HEK293 (cell line): ENCODE data around the gene TTC39A.

Experiments
- CTCF ChIA-PET: fragments of 350-600 bp; formaldehyde crosslinking; extraction: SDS; loops from one replicate; lab custom pipeline; 2021; ENCODE audit warnings: antibody characterized with exemption; lab: Yijun Ruan, JAX
- POLR2A ChIA-PET: fragments of 300-600 bp; formaldehyde crosslinking; extraction: SDS; loops from one replicate; lab custom pipeline; 2020; ENCODE audit warnings: antibody characterized with exemption, inconsistent platforms; lab: Yijun Ruan, JAX
- H3K27ac ChIP-seq: fragments of 200-500 bp; sonication (Bioruptor generic); 2 replicates; pipeline ENCODE4 v1.5.1; 2014; ENCODE audit warnings: low read depth, low read length, control low read depth, inconsistent platforms; ENCODE audit errors: extremely low read depth
- H3K36me3 ChIP-seq, 2 experiments: fragments of 200-500 bp in 1 of 2; sonication (Bioruptor generic) in 1 of 2; 1 replicate in 1 of 2; 2 replicates in 1 of 2; pipeline ENCODE4 v1.5.1; 2014 to 2017; ENCODE audit warnings: inconsistent platforms in 2 of 2, low read length in 2 of 2; ENCODE audit not compliant: control insufficient read depth in 2 of 2, insufficient read depth in 1 of 2
- H3K4me1 ChIP-seq: fragments of 200-500 bp; sonication (Bioruptor generic); 2 replicates; pipeline ENCODE4 v1.5.1; 2014; ENCODE audit warnings: mild to moderate bottlenecking, low read length, inconsistent platforms; ENCODE audit not compliant: control insufficient read depth, insufficient read depth
- H3K4me3 ChIP-seq: 2 replicates; pipeline ENCODE4 v1.5.1; 2011; ENCODE audit warnings: low read depth, mild to moderate bottlenecking, control low read depth, low read length, moderate library complexity
- H3K9me3 ChIP-seq: fragments of 200-500 bp; sonication (Bioruptor generic); 2 replicates; pipeline ENCODE4 v1.5.1; 2014; ENCODE audit warnings: low read depth, low read length, inconsistent platforms; ENCODE audit not compliant: control insufficient read depth, insufficient read depth
- KLF7 ChIP-seq: fragments of 450-650 bp; formaldehyde crosslinking; IDR thresholded peaks from 2 replicates; pipeline ENCODE4 v1.5.1; 2016; ENCODE audit warnings: missing biosample characterization, missing genetic modification characterization, borderline replicate concordance
- PBX3 ChIP-seq: sonication (generic); formaldehyde crosslinking; IDR thresholded peaks from 2 replicates; pipeline ENCODE4 v1.8.1; 2022; ENCODE audit warnings: mild to moderate bottlenecking, moderate library complexity, missing genetic modification reagents
- PRDM1 ChIP-seq: fragments of 450-650 bp; formaldehyde crosslinking; IDR thresholded peaks from 2 replicates; pipeline ENCODE4; 2016; ENCODE audit warnings: missing biosample characterization, missing genetic modification characterization
- SCRT2 ChIP-seq: fragments of 450-650 bp; formaldehyde crosslinking; IDR thresholded peaks from 2 replicates; pipeline ENCODE4 v1.5.1; 2016; ENCODE audit warnings: missing biosample characterization, missing genetic modification characterization
- WT1 ChIP-seq: fragments of 450-650 bp; formaldehyde crosslinking; IDR thresholded peaks from 2 replicates; pipeline ENCODE4 v1.5.1; 2016; ENCODE audit warnings: missing biosample characterization, missing genetic modification characterization
- ZNF138 ChIP-seq: fragments of 450-650 bp; formaldehyde crosslinking; IDR thresholded peaks from 2 replicates; pipeline ENCODE4 v1.5.1; 2016; ENCODE audit warnings: missing biosample characterization, missing genetic modification characterization, borderline replicate concordance
- ZNF214 ChIP-seq: fragments of 450-650 bp; formaldehyde crosslinking; IDR thresholded peaks from 2 replicates; pipeline ENCODE4 v1.5.1; 2017; ENCODE audit warnings: missing biosample characterization, mild to moderate bottlenecking, missing genetic modification characterization, borderline replicate concordance
- ZNF248 ChIP-seq: fragments of 450-650 bp; formaldehyde crosslinking; IDR thresholded peaks from 2 replicates; pipeline ENCODE4 v1.5.1; 2017; ENCODE audit warnings: missing biosample characterization, missing genetic modification characterization
- ZNF26 ChIP-seq: fragments of 450-650 bp; formaldehyde crosslinking; IDR thresholded peaks from 2 replicates; pipeline ENCODE4 v1.5.1; 2016; ENCODE audit warnings: missing biosample characterization, missing genetic modification characterization
- ZNF274 ChIP-seq, 2 experiments: fragments of 200-500 bp in 1 of 2; fragments of 450-650 bp in 1 of 2; sonication (Bioruptor generic) in 1 of 2; formaldehyde crosslinking in 1 of 2; IDR thresholded peaks; 2 replicates each; pipeline versions ENCODE4 v1.5.1 to v1.6.1; 2014 to 2016; ENCODE audit warnings: borderline replicate concordance in 1 of 2, inconsistent platforms in 1 of 2, low read length in 1 of 2, missing biosample characterization in 1 of 2, missing genetic modification characterization in 1 of 2
- ZNF341 ChIP-seq: fragments of 450-650 bp; formaldehyde crosslinking; IDR thresholded peaks from 2 replicates; pipeline ENCODE4; 2016; ENCODE audit warnings: low read depth, missing biosample characterization, missing genetic modification characterization
- ZNF426 ChIP-seq: fragments of 450-650 bp; formaldehyde crosslinking; IDR thresholded peaks from 2 replicates; pipeline ENCODE4 v1.5.1; 2017; ENCODE audit warnings: missing biosample characterization, missing genetic modification characterization, mild to moderate bottlenecking, inconsistent platforms, moderate library complexity
- ZNF433 ChIP-seq: fragments of 450-650 bp; formaldehyde crosslinking; IDR thresholded peaks from 2 replicates; pipeline ENCODE4 v1.5.1; 2016; ENCODE audit warnings: missing biosample characterization, missing genetic modification characterization, low read depth
- ZNF48 ChIP-seq: fragments of 450-650 bp; formaldehyde crosslinking; IDR thresholded peaks from 2 replicates; pipeline ENCODE4 v1.5.1; 2016; ENCODE audit warnings: missing biosample characterization, missing genetic modification characterization
- ZNF529 ChIP-seq: fragments of 450-650 bp; formaldehyde crosslinking; IDR thresholded peaks from 2 replicates; pipeline ENCODE4 v1.5.1; 2017; ENCODE audit warnings: missing genetic modification characterization, missing biosample characterization; ENCODE audit not compliant: insufficient replicate concordance
- ZNF585B ChIP-seq: fragments of 450-650 bp; formaldehyde crosslinking; IDR thresholded peaks from 2 replicates; pipeline ENCODE4 v1.5.1; 2016; ENCODE audit warnings: missing biosample characterization, missing genetic modification characterization
- ZNF658 ChIP-seq: fragments of 450-650 bp; formaldehyde crosslinking; IDR thresholded peaks from 2 replicates; pipeline ENCODE4; 2016; ENCODE audit warnings: missing biosample characterization, missing genetic modification characterization
- ZNF707 ChIP-seq: fragments of 450-650 bp; formaldehyde crosslinking; IDR thresholded peaks from 2 replicates; pipeline ENCODE4 v1.5.1; 2016; ENCODE audit warnings: missing biosample characterization, missing genetic modification characterization
- ZNF792 ChIP-seq: fragments of 450-650 bp; formaldehyde crosslinking; IDR thresholded peaks from 2 replicates; pipeline ENCODE4 v1.5.1; 2016; ENCODE audit warnings: missing biosample characterization, missing genetic modification characterization
- TF ChIP-seq, protein P1 (sequence below): fragments of 450-650 bp; formaldehyde crosslinking; IDR thresholded peaks from 2 replicates; pipeline ENCODE4 v1.5.1; 2016; ENCODE audit warnings: missing biosample characterization, missing genetic modification characterization
- TF ChIP-seq, protein P2 (sequence below): fragments of 450-650 bp; formaldehyde crosslinking; IDR thresholded peaks from 2 replicates; pipeline ENCODE4 v1.5.1; 2016; ENCODE audit warnings: missing biosample characterization, missing genetic modification characterization
- TF ChIP-seq, protein P3 (sequence below): fragments of 450-650 bp; formaldehyde crosslinking; optimal IDR thresholded peaks from 2 replicates; pipeline ENCODE3; 2016; ENCODE audit warnings: missing biosample characterization, mild to moderate bottlenecking, missing genetic modification characterization

TTC39A gene

GRCh38 chr1:51373898-51374297 lies 43.5 kb upstream of the TTC39A start:
- Histone ChIP-seq H3K4me1 (no peaks in the 10 kb centered on the region), H3K27ac (no peak overlapping the region), H3K4me3 (no peak overlapping the region)
- CTCF ChIA-PET = interaction anchor here (0.7 kb wide), 1 partner anchor 889 kb away, joined by 3 read pairs; no protein-coding TSS in a partner anchor
- POLR2A ChIA-PET = no interaction called here
- TF ChIP-seq ZNF433 (tag by site-specific recombination) (no peak), ZNF658 (no peak), WT1 (no peak), ZNF341 (tag by site-specific recombination) (no peak), ZNF26 (tag by site-specific recombination) (no peak), ZNF214 (tag by site-specific recombination) (no peak), KLF7 (tag by site-specific recombination) (no peak), ZNF585B (no peak), ZNF248 (no peak), ZNF274 (IDR thresholded peaks at IDR 0.05; ENCODE audit: low read length) (no peak), ZNF274 (tag by site-specific recombination; IDR thresholded peaks at IDR 0.05; ENCODE audit: borderline replicate concordance) (no peak), PBX3 (CRISPR knock-in tag) (no peak), ZNF707 (tag by site-specific recombination) (no peak), ZNF792 (tag by site-specific recombination) (no peak), ZNF48 (tag by site-specific recombination) (no peak)
- TF ChIP-seq, protein P1, sequence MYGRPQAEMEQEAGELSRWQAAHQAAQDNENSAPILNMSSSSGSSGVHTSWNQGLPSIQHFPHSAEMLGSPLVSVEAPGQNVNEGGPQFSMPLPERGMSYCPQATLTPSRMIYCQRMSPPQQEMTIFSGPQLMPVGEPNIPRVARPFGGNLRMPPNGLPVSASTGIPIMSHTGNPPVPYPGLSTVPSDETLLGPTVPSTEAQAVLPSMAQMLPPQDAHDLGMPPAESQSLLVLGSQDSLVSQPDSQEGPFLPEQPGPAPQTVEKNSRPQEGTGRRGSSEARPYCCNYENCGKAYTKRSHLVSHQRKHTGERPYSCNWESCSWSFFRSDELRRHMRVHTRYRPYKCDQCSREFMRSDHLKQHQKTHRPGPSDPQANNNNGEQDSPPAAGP (tag by site-specific recombination) = no peak
- TF ChIP-seq, protein P2, sequence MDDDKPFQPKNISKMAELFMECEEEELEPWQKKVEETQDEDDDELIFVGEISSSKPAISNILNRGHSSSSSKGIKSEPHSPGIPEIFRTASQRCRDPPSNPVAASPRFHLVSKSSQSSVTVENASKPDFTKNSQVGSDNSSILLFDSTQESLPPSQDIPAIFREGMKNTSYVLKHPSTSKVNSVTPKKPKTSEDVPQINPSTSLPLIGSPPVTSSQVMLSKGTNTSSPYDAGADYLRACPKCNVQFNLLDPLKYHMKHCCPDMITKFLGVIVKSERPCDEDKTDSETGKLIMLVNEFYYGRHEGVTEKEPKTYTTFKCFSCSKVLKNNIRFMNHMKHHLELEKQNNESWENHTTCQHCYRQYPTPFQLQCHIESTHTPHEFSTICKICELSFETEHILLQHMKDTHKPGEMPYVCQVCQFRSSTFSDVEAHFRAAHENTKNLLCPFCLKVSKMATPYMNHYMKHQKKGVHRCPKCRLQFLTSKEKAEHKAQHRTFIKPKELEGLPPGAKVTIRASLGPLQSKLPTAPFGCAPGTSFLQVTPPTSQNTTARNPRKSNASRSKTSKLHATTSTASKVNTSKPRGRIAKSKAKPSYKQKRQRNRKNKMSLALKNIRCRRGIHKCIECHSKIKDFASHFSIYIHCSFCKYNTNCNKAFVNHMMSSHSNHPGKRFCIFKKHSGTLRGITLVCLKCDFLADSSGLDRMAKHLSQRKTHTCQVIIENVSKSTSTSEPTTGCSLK = no peak
- TF ChIP-seq, all 188 proteins: peak for 0
- Histone ChIP-seq H3K9me3 (no peaks in the 10 kb centered on the region), H3K36me3 (peaks cover 3 to 28% of the 10 kb centered on the region in 2 experiments; a peak in 2 of 3 replicates)

DNA sequence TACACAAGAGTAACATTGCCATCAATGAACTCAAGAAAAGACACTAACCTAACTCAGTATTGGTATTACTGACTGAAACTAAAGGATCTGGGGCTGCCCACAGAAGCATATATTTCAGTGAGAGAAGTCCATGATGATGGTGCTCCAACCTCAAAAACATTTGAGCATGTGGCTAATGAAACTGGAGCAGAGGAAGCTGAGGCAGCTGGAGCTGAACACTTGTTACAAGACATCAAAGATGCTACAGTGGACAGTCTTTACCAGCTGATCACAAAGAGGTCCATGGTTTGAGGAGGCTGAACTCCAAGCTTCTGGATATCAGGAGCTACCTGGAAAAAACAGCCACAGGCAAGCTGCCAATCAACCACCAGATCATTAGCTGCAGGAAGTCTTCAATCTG lies 42.2 kb upstream of the TTC39A start:
- CTCF ChIA-PET = no interaction called here
- POLR2A ChIA-PET = no interaction called here
- TF ChIP-seq ZNF138 (no peak), ZNF426 (tag by site-specific recombination) (no peak), PRDM1 (tag by site-specific recombination) (no peak), SCRT2 (no peak), ZNF529 (tag by site-specific recombination) (no peak)
- TF ChIP-seq, protein P3, sequence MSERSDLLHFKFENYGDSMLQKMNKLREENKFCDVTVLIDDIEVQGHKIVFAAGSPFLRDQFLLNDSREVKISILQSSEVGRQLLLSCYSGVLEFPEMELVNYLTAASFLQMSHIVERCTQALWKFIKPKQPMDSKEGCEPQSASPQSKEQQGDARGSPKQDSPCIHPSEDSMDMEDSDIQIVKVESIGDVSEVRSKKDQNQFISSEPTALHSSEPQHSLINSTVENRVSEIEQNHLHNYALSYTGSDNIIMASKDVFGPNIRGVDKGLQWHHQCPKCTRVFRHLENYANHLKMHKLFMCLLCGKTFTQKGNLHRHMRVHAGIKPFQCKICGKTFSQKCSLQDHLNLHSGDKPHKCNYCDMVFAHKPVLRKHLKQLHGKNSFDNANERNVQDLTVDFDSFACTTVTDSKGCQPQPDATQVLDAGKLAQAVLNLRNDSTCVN (tag by site-specific recombination) = no peak
- H3K36me3 ChIP-seq = peaks cover 3 to 26% of the 10 kb centered on the region in 2 experiments; a peak in 2 of 3 replicates
- no peaks in the 10 kb centered on the region for H3K4me1 ChIP-seq
- H3K27ac ChIP-seq = no peak overlapping the region
- no peak overlapping the region for H3K4me3 ChIP-seq
- H3K9me3 ChIP-seq = no peaks in the 10 kb centered on the region
